Upper lobe of left lung (tissue), 6 donors: ENCODE results near the gene MOXD1. TPM values are rescaled to one million over a fixed set of nuclear protein-coding genes. Genes with fewer than 3 reads are reported as not detected.

Experiments
- ATAC-seq, 2 donors: fragments of 200-7000 bp; cut with Tn5 transposase; one replicate each; pipeline ENCODE4 v1.9.1; 2022; ENCODE audit warnings: mild to moderate bottlenecking in 2 of 2, moderate library complexity in 2 of 2; ENCODE audit not compliant: low FRiP score in 2 of 2
- DNase-seq, 2 donors: peaks; one replicate each; pipeline ENCODE4 v3.0.0-alpha.2; 2019 to 2020
- H3K27ac ChIP-seq, 4 donors: fragments of 200-600 bp; sonication (generic); one replicate each; pipeline ENCODE4 v1.5.1; 2016 to 2019
- H3K27me3 ChIP-seq, 4 donors: fragments of 200-600 bp; sonication (generic); one replicate each; pipeline ENCODE4 v1.5.1; 2017 to 2019
- H3K36me3 ChIP-seq, 4 donors: fragments of 200-600 bp; sonication (generic); one replicate each; pipeline ENCODE4 v1.5.1; 2016 to 2019
- H3K4me1 ChIP-seq, 4 donors: fragments of 200-600 bp; sonication (generic); one replicate each; pipeline ENCODE4 v1.5.1; 2018 to 2019
- H3K4me3 ChIP-seq, 4 donors: fragments of 200-600 bp; sonication (generic); one replicate each; pipeline ENCODE4 v1.5.1; 2017 to 2019; ENCODE audit warnings: mild to moderate bottlenecking in 2 of 4, moderate library complexity in 1 of 4
- H3K9me3 ChIP-seq, 4 donors: fragments of 200-600 bp; sonication (generic); one replicate each; pipeline ENCODE4 v1.5.1; 2018 to 2019
- EP300 ChIP-seq, 4 donors: sonication (generic); formaldehyde crosslinking; IDR thresholded peaks; one replicate each; pipeline ENCODE4 v1.5.1; 2017; ENCODE audit warnings: antibody characterized with exemption in 4 of 4, control low read depth in 2 of 4
- POLR2A ChIP-seq, 4 donors: fragments of 450-650 bp; IDR thresholded peaks; one replicate each; pipeline ENCODE4 v1.5.1; 2016 to 2017; ENCODE audit warnings: antibody characterized with exemption in 4 of 4, mild to moderate bottlenecking in 2 of 4
- POLR2AphosphoS5 ChIP-seq, 2 donors: sonication (generic); formaldehyde crosslinking; IDR thresholded peaks; one replicate each; pipeline ENCODE4 v1.5.1; 2017; ENCODE audit warnings: antibody characterized with exemption in 2 of 2
- WGBS, 2 donors: methylation state at CpG; one replicate each; pipeline ENCODE4 v1.1.5; 2017 to 2018; 5-methylcytosine and 5-hydroxymethylcytosine counted together
- total RNA-seq, 6 donors: library from RNA; depleted of rRNA in 4 of 6; stranded (reverse); fragments of >200 nt in 4 of 6; gene quantifications; one replicate each; pipeline versions ENCODE4 v1.1.0 to v1.2.1, GENCODE V29; 2016 to 2021
- TF ChIP-seq, protein P1 (sequence below), 6 experiments: fragments of 450-650 bp in 4 of 6; fragments of 200-600 bp in 2 of 6; sonication (generic) in 2 of 6; IDR thresholded peaks; one replicate each; pipeline ENCODE4 v1.5.1; 2016 to 2019; ENCODE audit warnings: antibody characterized with exemption in 6 of 6
- donor health status: DM: no; HTN: no; CAD: no; lungs with moderate emphysema.
- donor health status: DM: no; HTN: yes; CAD: no; lungs with severe emphysema.

Gene MOXD1
- total RNA-seq, 6 donors from 2014 or later = 3.5 to 24.4 (median 11.0) TPM

DNA sequence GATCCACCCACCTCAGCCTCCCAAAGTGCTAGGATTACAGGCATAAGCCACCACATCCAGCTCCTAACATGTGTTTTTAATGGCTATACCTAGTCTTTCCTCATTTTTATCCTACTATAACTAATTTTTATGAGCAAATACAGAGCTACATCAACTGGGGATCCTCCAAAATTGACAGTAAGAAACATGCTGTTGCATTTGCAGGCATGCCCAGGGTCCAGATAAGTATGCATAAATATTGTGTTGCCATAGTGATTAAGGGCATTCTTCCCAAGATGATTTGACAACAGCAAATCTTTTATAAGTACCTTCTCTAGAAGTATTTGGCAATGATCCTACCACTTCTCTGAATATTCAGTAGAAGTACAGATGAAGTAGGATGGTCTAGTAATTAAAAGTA, 41.9 kb upstream of the MOXD1 start:
- H3K27ac ChIP-seq = no peak overlapping the region
- no peaks in the 10 kb centered on the region for H3K36me3 ChIP-seq
- ATAC-seq (no peak), DNase-seq (no peak)
- H3K4me3 ChIP-seq = no peak overlapping the region
- TF ChIP-seq, protein P1, sequence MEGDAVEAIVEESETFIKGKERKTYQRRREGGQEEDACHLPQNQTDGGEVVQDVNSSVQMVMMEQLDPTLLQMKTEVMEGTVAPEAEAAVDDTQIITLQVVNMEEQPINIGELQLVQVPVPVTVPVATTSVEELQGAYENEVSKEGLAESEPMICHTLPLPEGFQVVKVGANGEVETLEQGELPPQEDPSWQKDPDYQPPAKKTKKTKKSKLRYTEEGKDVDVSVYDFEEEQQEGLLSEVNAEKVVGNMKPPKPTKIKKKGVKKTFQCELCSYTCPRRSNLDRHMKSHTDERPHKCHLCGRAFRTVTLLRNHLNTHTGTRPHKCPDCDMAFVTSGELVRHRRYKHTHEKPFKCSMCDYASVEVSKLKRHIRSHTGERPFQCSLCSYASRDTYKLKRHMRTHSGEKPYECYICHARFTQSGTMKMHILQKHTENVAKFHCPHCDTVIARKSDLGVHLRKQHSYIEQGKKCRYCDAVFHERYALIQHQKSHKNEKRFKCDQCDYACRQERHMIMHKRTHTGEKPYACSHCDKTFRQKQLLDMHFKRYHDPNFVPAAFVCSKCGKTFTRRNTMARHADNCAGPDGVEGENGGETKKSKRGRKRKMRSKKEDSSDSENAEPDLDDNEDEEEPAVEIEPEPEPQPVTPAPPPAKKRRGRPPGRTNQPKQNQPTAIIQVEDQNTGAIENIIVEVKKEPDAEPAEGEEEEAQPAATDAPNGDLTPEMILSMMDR (IDR thresholded peaks at IDR 0.05) = no peak
- no peak for TF ChIP-seq EP300 (IDR thresholded peaks at IDR 0.05)
- no peak for TF ChIP-seq POLR2AphosphoS5 (IDR thresholded peaks at IDR 0.05)
- TF ChIP-seq POLR2A (IDR thresholded peaks at IDR 0.05) = no peak
- H3K27me3 ChIP-seq = no peaks in the 10 kb centered on the region
- peaks cover 0 to 11% (median 4%) of the 10 kb centered on the region in 4 donors for H3K9me3 ChIP-seq
- H3K4me1 ChIP-seq = no peaks in the 10 kb centered on the region

DNA sequence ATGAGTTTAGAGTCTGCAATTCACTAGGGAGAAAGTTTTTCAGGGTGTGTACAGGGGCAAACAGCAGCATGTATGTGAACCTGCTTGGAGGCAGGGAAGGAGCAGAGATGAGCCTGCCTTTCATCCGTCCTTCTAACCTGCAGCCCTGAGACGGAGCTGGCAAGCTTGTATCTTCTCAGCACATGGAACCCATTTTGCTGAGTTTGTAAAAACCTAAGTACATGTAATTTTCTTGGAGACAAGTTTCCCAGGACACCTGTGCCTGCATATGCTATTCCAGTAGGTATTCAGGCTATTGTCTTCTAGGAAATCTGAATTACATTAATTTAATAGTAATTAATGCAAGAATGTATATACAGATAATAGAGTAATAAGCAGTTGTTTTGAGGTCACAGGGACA, 28.8 kb upstream of the MOXD1 start:
- Histone ChIP-seq H3K27ac (no peak overlapping the region), H3K9me3 (no peaks in the 10 kb centered on the region), H3K4me1 (no peaks in the 10 kb centered on the region), H3K4me3 (no peak overlapping the region), H3K27me3 (no peaks in the 10 kb centered on the region), H3K36me3 (no peaks in the 10 kb centered on the region)
- TF ChIP-seq, protein P1 (IDR thresholded peaks at IDR 0.05) = no peak
- TF ChIP-seq POLR2A (IDR thresholded peaks at IDR 0.05) (no peak), EP300 (IDR thresholded peaks at IDR 0.05) (no peak), POLR2AphosphoS5 (IDR thresholded peaks at IDR 0.05) (no peak)
- 87 to 91% methylated on average over 2 of the region's 2 CpGs for WGBS, 2 donors
- DNase-seq = no peak
- ATAC-seq = no peak

DNA sequence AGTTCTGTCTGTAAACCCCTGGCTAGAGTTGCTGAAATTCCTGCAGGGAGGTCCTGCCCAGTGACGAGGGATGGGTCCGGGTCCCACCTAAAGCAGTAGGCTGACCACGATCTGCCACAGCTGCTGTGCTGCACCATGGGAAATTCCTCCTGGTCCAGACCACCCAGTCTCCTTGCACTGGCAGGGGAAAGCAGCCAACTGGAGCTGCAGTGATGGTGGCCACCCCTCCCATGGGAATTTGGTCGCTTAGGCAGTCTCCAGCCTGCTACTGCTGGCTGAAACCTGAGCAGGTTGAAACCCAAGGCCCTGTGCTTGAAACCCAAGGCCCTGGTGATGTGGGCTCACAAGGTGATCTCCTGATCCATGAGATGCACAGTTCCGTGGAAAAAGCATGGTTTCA, 23.9 kb upstream of the MOXD1 start:
- TF ChIP-seq POLR2AphosphoS5 (IDR thresholded peaks at IDR 0.05) (no peak), EP300 (IDR thresholded peaks at IDR 0.05) (no peak), POLR2A (IDR thresholded peaks at IDR 0.05) (no peak)
- TF ChIP-seq, protein P1 (IDR thresholded peaks at IDR 0.05) = no peak
- Histone ChIP-seq H3K36me3 (no peaks in the 10 kb centered on the region), H3K9me3 (peaks cover 0 to 13% (median 0%) of the 10 kb centered on the region in 4 donors), H3K4me1 (no peaks in the 10 kb centered on the region), H3K27ac (no peak overlapping the region), H3K27me3 (no peaks in the 10 kb centered on the region), H3K4me3 (no peak overlapping the region)
- ATAC-seq = no peak
- DNase-seq = no peak
- 92 to 100% methylated on average over 2 to 5 of the region's 5 CpGs for WGBS, 2 donors

DNA sequence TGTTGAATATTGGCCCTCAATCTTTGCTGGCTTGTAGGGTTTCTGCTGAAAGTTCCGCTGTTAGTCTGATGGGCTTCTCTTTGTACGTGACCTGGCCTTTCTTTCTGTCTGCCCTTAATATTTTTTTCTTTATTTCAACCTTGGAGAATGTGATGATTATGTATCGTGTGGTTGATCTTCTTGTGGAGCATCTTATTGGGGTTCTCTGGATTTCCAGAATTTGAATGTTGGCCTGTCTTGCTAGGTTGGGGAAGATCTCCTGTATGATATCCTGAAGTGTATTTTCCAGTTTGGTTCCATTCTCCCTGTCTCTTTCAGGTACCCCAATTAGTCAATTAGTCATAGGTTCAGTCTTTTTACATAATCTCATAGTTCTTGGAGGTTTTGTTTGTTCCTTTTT, 22.6 kb upstream of the MOXD1 start:
- DNase-seq = no peak
- Histone ChIP-seq H3K4me1 (no peaks in the 10 kb centered on the region), H3K4me3 (no peak overlapping the region), H3K9me3 (peaks cover 0 to 13% (median 0%) of the 10 kb centered on the region in 4 donors), H3K36me3 (no peaks in the 10 kb centered on the region), H3K27ac (no peak overlapping the region), H3K27me3 (no peaks in the 10 kb centered on the region)
- no peak for ATAC-seq
- WGBS, 2 donors = 95 to 96% methylated on average over 3 of the region's 3 CpGs
- TF ChIP-seq EP300 (IDR thresholded peaks at IDR 0.05) = no peak
- TF ChIP-seq POLR2A (IDR thresholded peaks at IDR 0.05) = no peak
- TF ChIP-seq, protein P1 (IDR thresholded peaks at IDR 0.05) = no peak
- TF ChIP-seq POLR2AphosphoS5 (IDR thresholded peaks at IDR 0.05) = no peak

DNA sequence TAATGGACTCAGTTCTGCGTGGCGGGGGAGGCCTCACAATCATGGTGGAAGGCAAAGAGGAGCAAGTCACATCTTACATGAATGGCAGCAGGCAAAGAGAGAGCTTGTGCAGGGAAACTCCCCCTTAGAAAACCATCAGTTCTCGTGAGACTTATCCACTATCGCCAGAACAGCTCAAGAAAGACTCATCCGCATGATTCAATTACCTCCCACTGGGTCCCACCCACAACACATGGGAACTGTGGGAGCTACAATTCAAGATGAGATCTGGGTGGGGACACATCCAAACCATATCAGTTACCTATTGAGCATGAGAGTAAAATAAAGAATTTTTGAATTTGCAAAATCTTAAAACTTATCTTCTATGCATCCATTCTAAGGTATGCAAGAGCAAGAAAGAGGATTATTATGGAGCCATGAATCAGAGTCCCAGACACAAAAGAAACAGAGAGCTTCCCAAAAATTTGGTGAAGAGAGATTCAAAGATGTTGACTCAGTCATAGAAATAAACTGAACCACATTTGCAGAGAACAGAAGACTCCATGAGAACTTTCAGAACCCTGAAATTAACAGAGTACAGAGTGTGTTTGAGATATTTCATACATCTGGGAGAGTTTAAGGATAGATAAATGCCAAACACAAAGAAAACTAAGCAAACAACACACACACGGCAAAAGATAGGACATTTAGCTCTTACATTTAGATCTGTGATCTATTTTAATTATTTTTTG, 17.1 kb upstream of the MOXD1 start:
- no peaks in the 10 kb centered on the region for H3K4me1 ChIP-seq
- 87 to 90% methylated on average over 6 of the region's 6 CpGs for WGBS, 2 donors
- ATAC-seq = no peak
- H3K9me3 ChIP-seq = peaks cover 0 to 13% (median 2%) of the 10 kb centered on the region in 4 donors
- no peak overlapping the region for H3K27ac ChIP-seq
- no peak for DNase-seq
- no peaks in the 10 kb centered on the region for H3K27me3 ChIP-seq
- no peak overlapping the region for H3K4me3 ChIP-seq
- no peaks in the 10 kb centered on the region for H3K36me3 ChIP-seq
- TF ChIP-seq POLR2A (IDR thresholded peaks at IDR 0.05) = no peak
- TF ChIP-seq, protein P1 (IDR thresholded peaks at IDR 0.05) = no peak
